Astrocyte of the cerebellum (primary cell): ENCODE measurements around the gene POC1B.

Experiments used
- DNase-seq: peaks from one replicate; pipeline ENCODE4 v3.0.0-alpha.2; 2011; ENCODE audit warnings: low read depth
- H3K4me3 ChIP-seq: 2 replicates; pipeline ENCODE4 v1.5.1; 2011; ENCODE audit warnings: mild to moderate bottlenecking, low read depth, low read length, moderate library complexity
- in situ Hi-C: cut with HindIII; loops from 2 replicates; pipeline ENCODE4 v1.10.0; 2017; ENCODE audit warnings: low sequenced_read_pairs
- TF ChIP-seq, protein P1 (sequence below): IDR thresholded peaks from 2 replicates; pipeline ENCODE4 v1.5.1; 2012; ENCODE audit warnings: low read length, low read depth, moderate library complexity, mild to moderate bottlenecking; ENCODE audit errors: missing control alignments

Gene POC1B

DNA sequence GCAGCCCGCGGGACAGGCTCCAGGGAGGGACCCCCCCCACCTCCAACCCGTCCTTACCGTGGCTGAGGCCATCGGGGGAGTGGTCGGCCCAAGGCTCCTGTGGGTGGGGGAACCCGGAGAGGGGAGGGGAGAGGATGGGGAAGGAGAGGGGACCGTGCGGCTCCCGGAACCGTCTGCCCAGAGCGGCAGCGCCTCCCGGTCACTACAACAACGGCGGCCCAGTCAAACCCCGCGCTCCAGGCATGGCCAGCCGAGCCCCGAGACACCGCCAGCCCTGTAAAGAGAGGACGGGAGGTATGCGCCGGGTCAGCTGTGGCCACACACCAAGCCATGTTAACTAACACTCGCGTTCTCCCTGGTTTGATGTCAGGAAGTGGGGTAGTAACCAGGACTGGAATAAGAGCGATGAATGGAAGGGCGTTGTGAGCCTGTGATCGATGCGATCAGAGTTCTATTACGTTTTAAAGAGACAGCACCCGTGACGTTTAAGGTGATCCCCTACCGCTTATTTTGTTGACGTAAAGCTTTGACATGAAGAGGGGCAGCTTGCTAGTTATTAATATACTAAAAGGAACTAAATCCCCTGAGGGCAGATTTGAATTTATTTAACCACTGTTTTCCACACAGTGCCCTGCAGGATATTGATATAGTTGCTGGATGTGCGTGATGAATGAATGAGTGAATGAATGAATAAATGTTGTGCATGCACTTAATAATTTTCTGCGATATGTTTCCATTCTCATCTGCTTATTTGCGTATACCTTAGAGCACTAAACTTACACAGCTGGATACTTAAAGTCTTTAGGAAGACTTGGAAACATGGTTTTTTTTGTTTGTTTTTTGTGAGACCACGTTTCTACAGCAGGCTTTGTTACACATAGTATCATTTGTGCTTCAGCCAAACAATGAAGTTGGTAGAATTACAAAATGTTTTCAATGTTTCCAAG lies at the start of gene POC1B:
Gene POC1B, minus strand, starts transcription at position 224 of the 947 bp plus-strand sequence. Its CDS starts 152 bp downstream, at position 72.
- TF ChIP-seq, protein P1, sequence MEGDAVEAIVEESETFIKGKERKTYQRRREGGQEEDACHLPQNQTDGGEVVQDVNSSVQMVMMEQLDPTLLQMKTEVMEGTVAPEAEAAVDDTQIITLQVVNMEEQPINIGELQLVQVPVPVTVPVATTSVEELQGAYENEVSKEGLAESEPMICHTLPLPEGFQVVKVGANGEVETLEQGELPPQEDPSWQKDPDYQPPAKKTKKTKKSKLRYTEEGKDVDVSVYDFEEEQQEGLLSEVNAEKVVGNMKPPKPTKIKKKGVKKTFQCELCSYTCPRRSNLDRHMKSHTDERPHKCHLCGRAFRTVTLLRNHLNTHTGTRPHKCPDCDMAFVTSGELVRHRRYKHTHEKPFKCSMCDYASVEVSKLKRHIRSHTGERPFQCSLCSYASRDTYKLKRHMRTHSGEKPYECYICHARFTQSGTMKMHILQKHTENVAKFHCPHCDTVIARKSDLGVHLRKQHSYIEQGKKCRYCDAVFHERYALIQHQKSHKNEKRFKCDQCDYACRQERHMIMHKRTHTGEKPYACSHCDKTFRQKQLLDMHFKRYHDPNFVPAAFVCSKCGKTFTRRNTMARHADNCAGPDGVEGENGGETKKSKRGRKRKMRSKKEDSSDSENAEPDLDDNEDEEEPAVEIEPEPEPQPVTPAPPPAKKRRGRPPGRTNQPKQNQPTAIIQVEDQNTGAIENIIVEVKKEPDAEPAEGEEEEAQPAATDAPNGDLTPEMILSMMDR: no peak
- peak; percentile 45 for DNase-seq
- H3K4me3 ChIP-seq: peak within 1 kb of the TSS; percentile 87
- in situ Hi-C loops: no loop called here

DNA sequence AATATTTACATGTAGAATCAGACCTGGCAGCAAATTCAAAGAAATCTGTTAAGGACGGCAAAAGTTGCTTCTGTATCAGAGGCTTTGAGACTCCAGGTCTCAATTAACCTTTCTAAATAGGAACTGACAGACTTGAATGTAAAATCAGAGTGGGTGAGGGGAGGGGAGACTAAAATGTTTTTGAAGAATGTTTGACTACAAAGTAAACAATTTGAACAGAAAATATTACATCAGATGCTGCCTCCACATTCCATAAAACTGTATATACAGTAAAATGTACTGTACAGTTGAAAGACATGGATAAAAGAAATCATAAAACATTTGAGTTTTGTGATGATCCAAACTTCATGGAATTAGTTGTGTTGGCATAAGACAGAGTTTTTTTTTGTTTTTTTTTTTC lies 49.5 kb upstream of the POC1B start:
- H3K4me3 ChIP-seq: no peak overlapping the region
- TF ChIP-seq, protein P1: no peak
- in situ Hi-C loops: no loop called here
- no peak for DNase-seq

DNA sequence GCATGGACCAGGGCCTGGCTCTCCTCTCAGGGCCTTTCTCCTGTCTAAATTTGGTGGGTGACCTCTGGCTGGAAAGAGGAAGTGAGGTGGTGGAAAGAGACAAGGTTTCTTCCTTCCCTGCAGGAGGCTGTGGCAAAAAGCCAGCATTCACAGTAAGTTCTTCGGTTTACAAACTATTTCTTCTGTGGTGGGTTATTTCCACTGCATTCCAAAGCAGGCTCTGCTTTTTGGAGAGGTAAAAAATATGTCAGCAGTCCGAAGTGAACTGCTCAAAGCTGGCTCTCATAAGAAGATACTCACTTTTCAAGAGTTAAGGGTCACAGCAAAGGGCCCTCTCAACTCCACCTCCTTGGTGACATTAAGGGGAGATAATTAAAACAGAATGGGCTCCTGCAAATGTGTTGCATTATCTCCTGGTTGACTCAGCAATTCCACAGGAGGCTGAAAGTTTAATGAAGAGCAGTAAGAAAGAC lies 48.9 kb upstream of the POC1B start:
- peak; percentile 84 for DNase-seq
- H3K4me3 ChIP-seq: no peak overlapping the region
- in situ Hi-C loops: no loop called here
- TF ChIP-seq, protein P1: no peak

DNA sequence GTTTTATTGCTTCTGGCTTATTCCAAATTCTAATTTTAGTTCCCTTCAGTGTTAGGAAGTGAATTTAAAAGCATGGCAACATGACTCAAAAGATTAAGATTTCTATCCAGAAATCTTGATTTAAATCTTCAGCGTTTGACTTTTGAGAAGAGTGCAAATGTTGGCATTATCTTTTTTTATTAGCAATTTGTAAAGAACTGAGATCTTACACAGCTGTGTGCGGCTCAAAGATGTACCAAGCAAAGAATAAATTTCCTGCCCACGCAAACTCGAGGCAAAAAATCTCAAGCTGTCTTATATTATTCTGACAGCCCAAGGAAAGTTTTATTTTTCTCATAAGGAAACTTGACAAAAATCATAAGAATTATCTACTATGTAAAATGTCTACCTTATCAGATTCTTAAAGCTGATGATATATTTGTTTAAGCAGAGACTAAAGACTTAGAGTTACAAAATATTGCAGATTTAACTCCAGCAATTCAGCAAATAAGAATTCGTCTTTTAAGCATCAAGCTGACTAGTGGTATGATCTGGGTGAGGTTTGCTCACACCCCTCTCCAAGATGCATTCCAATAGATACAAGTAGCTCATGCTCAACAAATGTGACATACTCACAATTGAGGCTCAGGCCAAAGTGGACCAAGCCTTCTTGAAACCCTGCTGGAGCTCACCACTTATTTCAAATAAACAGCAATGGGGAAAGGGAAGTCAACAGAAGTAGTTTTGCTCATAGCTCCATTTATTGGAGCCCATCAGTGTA lies 47.4 kb upstream of the POC1B start:
- in situ Hi-C loops: no loop called here
- TF ChIP-seq, protein P1: no peak
- DNase-seq: no peak
- H3K4me3 ChIP-seq: no peak overlapping the region

DNA sequence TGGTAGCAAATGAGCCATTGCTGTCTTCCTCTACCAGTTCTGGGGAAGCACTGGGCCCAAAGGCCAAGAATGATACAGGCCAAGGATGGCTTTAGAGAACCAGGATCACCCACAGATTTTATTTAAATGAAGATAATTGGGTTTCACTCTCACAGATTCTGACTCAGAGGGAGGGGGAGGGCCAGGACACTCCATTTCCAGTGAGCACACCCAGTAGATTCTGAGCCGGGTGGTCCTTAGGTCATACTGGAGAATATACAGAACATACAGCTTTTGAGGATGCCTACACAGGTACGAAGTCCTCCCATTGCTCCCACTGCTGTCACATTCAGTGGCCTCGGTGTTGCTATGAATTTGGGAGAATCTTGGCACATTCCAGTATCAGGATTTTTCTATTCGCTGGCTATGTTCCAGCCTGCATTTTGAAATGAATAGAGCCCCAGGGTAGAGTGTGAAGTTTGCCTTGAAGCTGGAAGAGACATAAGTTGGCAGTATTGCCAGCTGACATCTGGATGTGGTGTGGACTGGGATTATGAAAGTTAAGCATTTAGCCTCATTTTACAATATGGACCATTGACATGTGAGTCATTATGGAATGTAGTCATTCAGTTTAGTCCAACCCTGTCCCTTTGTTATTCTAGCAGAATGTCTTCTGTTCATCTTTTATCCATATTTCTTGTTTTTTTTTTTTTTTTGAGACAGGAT lies 45.8 kb upstream of the POC1B start:
- in situ Hi-C loops: no loop called here
- peak; percentile 11 for DNase-seq
- no peak overlapping the region for H3K4me3 ChIP-seq
- TF ChIP-seq, protein P1: no peak

DNA sequence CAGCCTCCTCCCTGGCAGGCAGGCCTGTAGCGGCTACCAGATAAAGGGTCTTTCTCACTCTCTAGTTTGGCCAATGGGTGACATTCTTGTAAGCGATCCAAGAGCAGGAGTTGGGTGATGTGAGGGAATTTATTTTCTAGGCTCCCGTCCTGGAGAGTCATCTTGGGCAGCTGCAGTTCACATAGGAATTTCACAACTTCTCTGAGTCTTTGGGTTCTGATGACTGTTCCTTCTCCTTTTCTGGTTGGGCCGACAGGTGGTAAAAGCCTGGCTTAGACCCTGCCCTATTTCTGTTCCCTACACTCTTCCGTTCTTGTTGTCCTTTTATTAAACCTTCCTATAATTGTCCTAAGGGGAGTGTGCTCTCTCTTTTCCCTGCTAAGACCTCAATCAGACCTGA lies 42.6 kb upstream of the POC1B start:
- in situ Hi-C loops: no loop called here
- DNase-seq: no peak
- TF ChIP-seq, protein P1: no peak
- H3K4me3 ChIP-seq: no peak overlapping the region
